BLaER1 (cell line): Measurements from ENCODE around the gene PORCN.

Experiments
- H3K27ac ChIP-seq: shearing (Covaris generic); formaldehyde crosslinking; 2 replicates; pipeline ENCODE4 v1.8.1; 2022
- H3K27me3 ChIP-seq: shearing (Covaris generic); formaldehyde crosslinking; 2 replicates; pipeline ENCODE4 v1.8.1; 2022
- H3K36me3 ChIP-seq: shearing (Covaris generic); formaldehyde crosslinking; 2 replicates; pipeline ENCODE4 v1.8.1; 2022
- H3K4me1 ChIP-seq: shearing (Covaris generic); formaldehyde crosslinking; 2 replicates; pipeline ENCODE4 v1.8.1; 2022
- H3K4me2 ChIP-seq: shearing (Covaris generic); formaldehyde crosslinking; 2 replicates; pipeline ENCODE4 v1.8.1; 2022
- H3K4me3 ChIP-seq: shearing (Covaris generic); formaldehyde crosslinking; 2 replicates; pipeline ENCODE4 v1.8.1; 2022
- H3K9ac ChIP-seq: shearing (Covaris generic); formaldehyde crosslinking; 2 replicates; pipeline ENCODE4 v1.8.1; 2022
- H3K9me3 ChIP-seq: shearing (Covaris generic); formaldehyde crosslinking; 2 replicates; pipeline ENCODE4 v1.8.1; 2022
- H4K20me1 ChIP-seq: shearing (Covaris generic); formaldehyde crosslinking; 2 replicates; pipeline ENCODE4 v1.8.1; 2022
- Cebpa-rat ChIP-seq: shearing (Covaris generic); IDR thresholded peaks from 2 replicates; pipeline ENCODE4 v1.8.1; 2022

The PORCN gene

DNA sequence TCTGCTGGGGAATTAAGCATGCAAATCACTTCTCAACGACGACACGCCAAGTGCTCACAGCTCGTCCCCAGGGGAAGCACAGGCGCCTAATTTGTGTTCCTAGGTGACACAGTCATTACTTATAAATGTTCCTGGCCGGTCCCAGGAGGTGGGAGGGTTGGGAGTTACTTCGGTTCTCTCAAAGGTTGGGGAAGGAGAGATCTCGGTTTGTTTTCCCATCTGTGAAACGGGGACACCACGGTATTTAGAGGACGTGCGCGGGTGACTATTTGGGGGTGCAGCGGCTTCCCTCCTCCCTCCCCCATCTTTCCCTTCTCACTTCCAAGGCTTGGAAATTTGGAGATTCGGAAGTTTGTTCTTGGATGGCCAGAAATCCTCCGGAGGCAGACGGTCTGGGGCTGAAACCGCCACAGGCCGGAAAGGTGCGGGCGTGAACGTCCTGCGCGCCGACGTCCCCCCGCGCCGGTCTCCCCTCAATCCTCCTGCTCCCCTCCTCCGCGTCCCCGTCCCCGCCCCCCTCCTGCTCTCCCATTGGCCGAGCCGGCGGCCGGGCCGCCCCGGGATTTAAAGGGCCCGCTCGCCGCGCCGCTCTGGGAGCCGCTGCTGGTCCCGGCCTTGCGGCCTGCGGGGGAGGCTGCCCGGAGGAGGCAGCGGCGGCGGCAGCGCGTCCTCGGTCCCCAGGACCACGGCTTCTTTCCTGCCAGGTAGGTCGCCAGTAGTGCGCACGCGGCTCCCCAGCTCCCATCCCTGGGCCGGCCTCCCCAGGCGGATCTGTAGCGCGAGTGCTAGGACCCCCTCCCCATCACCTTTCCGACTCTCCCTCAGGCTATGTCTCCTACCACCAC lies at the start of gene PORCN:
TSS of gene PORCN (plus strand) at position 593 of the 845 bp plus-strand sequence. CDS start 829 bp downstream, outside the sequence.
- H3K4me1 ChIP-seq = peaks cover 7% of the 10 kb centered on the region
- no peaks in the 10 kb centered on the region for H3K9me3 ChIP-seq
- no peaks in the 10 kb centered on the region; the same call in 1 of the 2 replicates for H3K36me3 ChIP-seq
- H3K27ac ChIP-seq = peak within 1 kb of the TSS; percentile 63
- peak within 1 kb of the TSS; percentile 76 for H3K4me2 ChIP-seq
- no peaks in the 10 kb centered on the region for H4K20me1 ChIP-seq
- peaks cover 17% of the 10 kb centered on the region for H3K27me3 ChIP-seq
- H3K4me3 ChIP-seq = peak within 1 kb of the TSS; percentile 74
- no peak for TF ChIP-seq Cebpa-rat
- H3K9ac ChIP-seq = peak within 1 kb of the TSS; percentile 80

- H3K4me1 ChIP-seq = peaks cover 11% of the 10 kb centered on the region; the same call in 1 of the 2 replicates
- H3K9me3 ChIP-seq = no peaks in the 10 kb centered on the region
- 0 out of 2 replicates have a peak, but pooled peaks cover 11% of the 10 kb centered on the region for H4K20me1 ChIP-seq
- peaks cover 59% of the 10 kb centered on the region for H3K27me3 ChIP-seq
- no peak overlapping the region for H3K27ac ChIP-seq
- H3K4me3 ChIP-seq = no peak overlapping the region
- TF ChIP-seq Cebpa-rat = no peak
- H3K36me3 ChIP-seq = peaks cover 60% of the 10 kb centered on the region
- H3K9ac ChIP-seq = no peak overlapping the region
- H3K4me2 ChIP-seq = no peak overlapping the region
Observed at GRCh38 chrX:48459483-48459882, 49.3 kb upstream of the PORCN start.

- Histone ChIP-seq H3K4me2 (no peak overlapping the region), H3K4me3 (no peak overlapping the region), H3K36me3 (peaks cover 62% of the 10 kb centered on the region), H3K9me3 (no peaks in the 10 kb centered on the region), H4K20me1 (0 out of 2 replicates have a peak, but pooled peaks cover 11% of the 10 kb centered on the region), H3K27me3 (peaks cover 53% of the 10 kb centered on the region), H3K27ac (no peak overlapping the region), H3K9ac (no peak overlapping the region), H3K4me1 (peaks cover 11% of the 10 kb centered on the region; the same call in 1 of the 2 replicates)
- no peak for TF ChIP-seq Cebpa-rat
Observed at GRCh38 chrX:48460031-48460430, 48.8 kb upstream of the PORCN start.

DNA sequence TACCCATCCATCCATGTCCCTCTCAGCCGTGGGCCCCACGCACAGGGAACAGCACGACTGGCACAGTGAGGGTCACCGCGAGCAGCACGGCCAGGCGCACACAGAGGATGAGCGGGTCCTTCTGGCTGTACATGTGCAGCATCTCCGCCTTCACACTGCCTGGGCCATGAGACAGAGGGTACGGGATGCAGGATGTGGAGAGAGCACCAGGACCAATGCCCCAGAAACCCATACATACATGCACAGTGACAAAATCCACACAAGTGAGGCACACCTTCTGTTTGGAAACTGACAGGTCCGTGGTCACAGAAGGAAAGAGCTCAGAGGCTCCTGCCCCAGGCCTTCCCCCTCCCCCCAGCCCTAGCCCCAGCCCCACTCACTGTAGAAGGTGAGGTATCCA lies 48.2 kb upstream of the PORCN start:
- Histone ChIP-seq H4K20me1 (0 out of 2 replicates have a peak, but pooled peaks cover 11% of the 10 kb centered on the region), H3K9me3 (no peaks in the 10 kb centered on the region), H3K4me3 (no peak overlapping the region), H3K9ac (no peak overlapping the region), H3K4me2 (no peak overlapping the region), H3K36me3 (peaks cover 68% of the 10 kb centered on the region), H3K27ac (no peak overlapping the region), H3K4me1 (peaks cover 15% of the 10 kb centered on the region), H3K27me3 (peaks cover 49% of the 10 kb centered on the region)
- TF ChIP-seq Cebpa-rat = no peak

GRCh38 chrX:48461830-48462229 lies 47.0 kb upstream of the PORCN start:
- Histone ChIP-seq H4K20me1 (0 out of 2 replicates have a peak, but pooled peaks cover 11% of the 10 kb centered on the region), H3K27me3 (peaks cover 38% of the 10 kb centered on the region), H3K9me3 (no peaks in the 10 kb centered on the region), H3K4me3 (no peak overlapping the region), H3K9ac (no peak overlapping the region), H3K27ac (no peak overlapping the region), H3K36me3 (peaks cover 68% of the 10 kb centered on the region), H3K4me1 (peaks cover 25% of the 10 kb centered on the region), H3K4me2 (peak overlapping the region; percentile 25; the same call in 1 of the 2 replicates)
- peak; percentile 54; the same call in 1 of the 2 replicates for TF ChIP-seq Cebpa-rat

- TF ChIP-seq Cebpa-rat = no peak
- H3K9me3 ChIP-seq = no peaks in the 10 kb centered on the region
Observed at GRCh38 chrX:48465336-48465933, 43.4 kb upstream of the PORCN start.

GRCh38 chrX:48466696-48467095 lies 42.1 kb upstream of the PORCN start:
- no peak for TF ChIP-seq Cebpa-rat
- peak overlapping the region; percentile 79 for H3K4me2 ChIP-seq
- no peak overlapping the region for H3K27ac ChIP-seq
- peaks cover 24% of the 10 kb centered on the region for H3K36me3 ChIP-seq
- H4K20me1 ChIP-seq = 0 out of 2 replicates have a peak, but pooled peaks cover 7% of the 10 kb centered on the region
- no peak overlapping the region for H3K9ac ChIP-seq
- H3K4me1 ChIP-seq = peaks cover 42% of the 10 kb centered on the region
- peaks cover 44% of the 10 kb centered on the region for H3K27me3 ChIP-seq
- H3K4me3 ChIP-seq = peak overlapping the region; percentile 72; the same call in 1 of the 2 replicates
- H3K9me3 ChIP-seq = no peaks in the 10 kb centered on the region

More at GRCh38 chrX:48465336-48465933, 43.4 kb upstream of the PORCN start:
- H3K9ac ChIP-seq = no peak overlapping the region
- H3K4me1 ChIP-seq = peaks cover 42% of the 10 kb centered on the region
- H3K27ac ChIP-seq = no peak overlapping the region
- H3K4me3 ChIP-seq = no peak overlapping the region
- peaks cover 36% of the 10 kb centered on the region for H3K36me3 ChIP-seq
- 0 out of 2 replicates have a peak, but pooled peaks cover 9% of the 10 kb centered on the region for H4K20me1 ChIP-seq
- H3K27me3 ChIP-seq = peaks cover 36% of the 10 kb centered on the region
- H3K4me2 ChIP-seq = peak overlapping the region; percentile 3

DNA sequence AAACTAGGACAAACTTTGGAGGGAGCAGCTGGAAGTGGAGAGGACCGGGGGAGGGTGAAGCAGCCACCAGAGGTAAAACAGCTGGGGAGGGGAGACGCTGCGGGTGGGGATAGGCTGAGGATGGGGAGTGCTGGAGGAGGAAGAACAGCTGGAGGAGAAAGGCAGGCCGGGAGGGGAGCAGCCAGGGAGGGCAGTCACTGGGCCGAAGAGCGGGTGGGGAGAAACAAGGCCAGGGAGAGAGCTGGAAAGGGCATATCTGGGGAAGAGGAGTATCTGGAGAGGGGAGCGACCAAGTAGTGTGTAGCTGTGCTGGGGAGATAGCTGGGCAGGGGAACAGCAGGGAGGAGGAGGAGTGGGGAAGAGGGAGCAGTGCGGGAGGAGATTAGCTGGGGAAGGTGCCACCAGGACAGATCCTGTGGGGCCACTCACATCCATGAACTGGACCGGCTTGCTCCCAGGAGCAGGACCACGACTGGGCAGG lies 41.5 kb upstream of the PORCN start:
- Histone ChIP-seq H3K9me3 (no peaks in the 10 kb centered on the region), H3K4me3 (peak overlapping the region; percentile 72), H3K4me1 (peaks cover 36% of the 10 kb centered on the region), H4K20me1 (0 out of 2 replicates have a peak, but pooled peaks cover 7% of the 10 kb centered on the region), H3K27me3 (peaks cover 44% of the 10 kb centered on the region), H3K9ac (peak overlapping the region; percentile 83), H3K36me3 (peaks cover 18% of the 10 kb centered on the region), H3K4me2 (peak overlapping the region; percentile 79), H3K27ac (peak overlapping the region; percentile 88)
- TF ChIP-seq Cebpa-rat = no peak

DNA sequence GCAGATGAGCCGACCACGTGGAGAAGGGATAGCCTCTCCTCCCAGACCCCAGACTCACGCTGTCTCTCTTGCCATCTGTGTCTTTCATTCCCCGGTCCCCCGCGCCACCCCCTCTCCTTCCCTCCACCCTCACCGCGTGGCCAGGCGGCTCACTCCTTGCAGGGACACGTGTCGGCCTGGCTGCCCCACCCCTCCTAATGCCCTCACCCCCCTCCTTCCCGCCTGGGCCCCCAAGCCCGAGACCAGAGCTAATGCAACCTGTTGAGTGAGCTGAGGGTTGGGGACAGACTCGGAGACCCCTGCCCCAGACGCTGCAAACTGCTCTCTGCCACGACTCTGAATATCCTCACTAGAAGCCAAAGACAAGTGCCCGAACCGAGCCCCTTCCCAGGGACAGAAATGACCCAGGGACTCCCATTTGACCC lies 40.5 kb upstream of the PORCN start:
- peak overlapping the region; percentile 79 for H3K4me2 ChIP-seq
- 0 out of 2 replicates have a peak, but pooled peaks cover under 1% of the 10 kb centered on the region for H4K20me1 ChIP-seq
- peaks cover 31% of the 10 kb centered on the region for H3K4me1 ChIP-seq
- no peak for TF ChIP-seq Cebpa-rat
- peak overlapping the region; percentile 88 for H3K27ac ChIP-seq
- peak overlapping the region; percentile 83 for H3K9ac ChIP-seq
- peaks cover 9% of the 10 kb centered on the region; the same call in 1 of the 2 replicates for H3K36me3 ChIP-seq
- H3K4me3 ChIP-seq = peak overlapping the region; percentile 72
- H3K27me3 ChIP-seq = peaks cover 45% of the 10 kb centered on the region
- H3K9me3 ChIP-seq = no peaks in the 10 kb centered on the region
